ENCODE measurements around the gene SLBP.

SLBP gene

DNA sequence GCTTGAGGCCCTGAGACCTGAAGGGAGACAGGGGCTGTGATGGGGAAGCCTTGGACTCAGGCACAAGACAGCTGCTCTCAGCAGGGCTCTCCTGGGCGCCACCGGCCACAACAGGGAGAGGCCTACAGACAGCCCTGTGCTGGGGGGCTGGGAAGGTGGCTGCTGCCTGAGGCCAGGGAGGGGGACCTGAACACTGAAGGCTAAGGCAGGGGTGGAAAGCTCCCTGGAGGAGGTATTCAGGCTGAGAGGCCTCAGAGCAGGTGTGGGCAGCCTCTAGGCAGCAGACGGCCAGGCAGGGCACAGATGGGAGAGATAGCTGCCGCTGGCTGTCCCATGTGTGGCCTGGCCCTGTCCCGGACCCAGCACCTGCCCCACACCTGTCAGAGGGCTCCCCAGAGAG is 42.2 kb upstream of the SLBP start:
- no peak for DNase-seq (ENCODE audit: extremely low spot score)
- POLR2A ChIA-PET = no interaction called here
- TF ChIP-seq BHLHE40 (IDR thresholded peaks at IDR 0.05; ENCODE audit: borderline replicate concordance) (no peak), FOXM1 (IDR thresholded peaks at IDR 0.05; ENCODE audit: borderline replicate concordance) (no peak), TARDBP (IDR thresholded peaks at IDR 0.05) (no peak), FOXK2 (IDR thresholded peaks at IDR 0.05) (no peak), ARNT (IDR thresholded peaks at IDR 0.05) (no peak), ELF4 (IDR thresholded peaks at IDR 0.05) (no peak), ZNF384 (IDR thresholded peaks at IDR 0.05) (no peak), FOXA1 (IDR thresholded peaks at IDR 0.05) (no peak)
- CTCF ChIA-PET = no interaction called here

DNA sequence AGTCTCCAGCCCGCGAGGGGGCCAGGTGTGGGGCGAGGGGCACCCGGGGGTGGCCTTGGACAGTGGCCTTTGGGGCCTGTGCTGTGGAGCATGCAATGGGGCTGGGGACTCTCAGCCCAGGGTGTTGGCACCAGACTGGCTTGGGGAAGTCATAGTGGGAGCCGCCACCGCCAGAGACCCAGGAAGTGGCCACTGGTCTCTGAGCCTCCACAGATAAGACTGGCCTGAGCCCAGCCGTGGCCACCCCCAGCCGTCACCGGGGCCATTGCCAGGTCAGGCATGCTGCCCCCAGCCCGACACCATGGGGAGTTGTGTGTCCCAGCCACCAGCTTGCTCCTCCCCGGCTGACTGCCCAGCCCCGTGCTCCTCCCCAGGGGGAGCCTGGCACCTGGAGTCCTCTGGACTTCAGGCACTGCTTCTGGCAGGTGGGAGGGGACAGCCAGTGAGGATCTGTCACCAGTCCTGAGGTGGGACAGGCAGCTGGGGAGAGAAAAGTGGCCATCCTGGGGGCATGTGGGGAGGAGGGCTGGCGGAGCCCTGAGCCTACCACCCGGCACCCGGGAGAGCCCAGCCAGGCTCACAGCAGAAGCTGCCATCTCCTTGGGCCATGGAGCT is 41.7 kb upstream of the SLBP start:
- no peak for DNase-seq (ENCODE audit: extremely low spot score)
- CTCF ChIA-PET = no interaction called here
- POLR2A ChIA-PET = no interaction called here

DNA sequence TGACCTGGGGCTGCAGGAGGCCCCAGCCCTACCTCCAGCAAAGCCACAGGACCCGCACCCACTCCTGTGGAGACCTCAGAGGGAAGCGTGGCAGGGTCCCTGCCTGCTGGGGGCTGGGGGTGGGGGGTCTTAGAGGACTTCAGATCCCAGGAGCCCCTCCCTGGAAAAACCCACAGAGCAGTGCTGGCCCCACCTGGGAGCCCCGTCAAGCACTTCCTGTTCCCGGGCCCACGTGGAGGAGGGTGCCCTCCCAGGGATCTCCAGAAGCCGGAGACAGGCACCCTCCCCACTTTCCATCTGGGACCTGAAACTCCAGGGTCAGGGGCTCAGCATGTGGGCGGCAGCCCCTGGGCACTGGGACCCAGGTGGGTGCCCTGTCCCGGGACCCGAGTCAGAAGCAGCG is 41.2 kb upstream of the SLBP start:
- TF ChIP-seq HDGF (IDR thresholded peaks at IDR 0.05; ENCODE audit: borderline replicate concordance) (no peak), TARDBP (IDR thresholded peaks at IDR 0.05) (no peak), CTBP1 (IDR thresholded peaks at IDR 0.05; ENCODE audit: borderline replicate concordance) (no peak), LEF1 (IDR thresholded peaks at IDR 0.05; ENCODE audit: borderline replicate concordance) (no peak)
- DNase-seq (ENCODE audit: extremely low spot score) = no peak
- ChIA-PET POLR2A (no interaction called here), CTCF (no interaction called here)

More for the DNA sequence above, 41.7 kb upstream of the SLBP start:
- TF ChIP-seq HDGF (IDR thresholded peaks at IDR 0.05; ENCODE audit: borderline replicate concordance) (no peak), ARNT (IDR thresholded peaks at IDR 0.05) (no peak), SUZ12 (IDR thresholded peaks at IDR 0.05) (no peak), NFRKB (IDR thresholded peaks at IDR 0.05) (no peak), LEF1 (IDR thresholded peaks at IDR 0.05; ENCODE audit: borderline replicate concordance) (no peak), ELF4 (IDR thresholded peaks at IDR 0.05) (no peak), ZNF384 (IDR thresholded peaks at IDR 0.05) (no peak), CTBP1 (IDR thresholded peaks at IDR 0.05; ENCODE audit: borderline replicate concordance) (no peak), SP1 (IDR thresholded peaks at IDR 0.05) (no peak), FOXK2 (IDR thresholded peaks at IDR 0.05) (no peak)

DNA sequence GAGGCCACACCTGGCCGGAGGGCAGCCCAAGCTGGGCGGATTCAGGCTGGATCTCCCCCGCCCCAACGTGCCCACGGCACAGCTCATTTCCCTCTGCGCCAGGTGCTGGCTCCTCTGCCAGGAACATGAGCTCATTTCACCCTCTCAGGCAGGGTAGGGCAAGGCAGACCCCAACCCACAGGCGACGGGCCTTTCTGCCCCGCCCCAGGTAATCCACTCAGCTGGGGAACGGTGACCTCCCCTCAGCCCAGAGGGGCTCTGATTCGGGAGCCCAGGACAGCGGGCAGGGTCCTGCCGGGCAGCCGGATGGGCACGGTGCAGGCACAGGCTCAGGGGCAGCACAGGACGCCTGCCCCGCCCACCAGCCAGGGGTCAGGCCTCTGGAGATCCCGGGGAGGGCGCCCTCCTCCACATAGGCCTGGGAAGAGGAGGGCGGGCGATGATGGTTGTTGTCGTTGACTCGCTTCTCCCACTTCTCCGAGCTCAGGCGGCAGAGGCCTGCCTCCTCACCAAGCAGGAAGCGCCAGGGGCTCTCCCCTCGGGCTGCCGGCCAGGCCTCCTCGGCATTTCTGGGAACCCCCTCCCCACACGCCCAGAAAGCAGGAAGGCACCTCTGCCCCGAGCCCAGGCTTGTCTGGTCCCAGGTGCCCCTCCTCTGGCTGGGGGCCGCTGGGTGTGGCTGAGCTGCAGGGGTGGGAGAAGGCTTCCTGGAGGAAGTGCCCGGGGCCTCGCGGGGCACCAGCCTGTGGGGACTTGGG is 40.3 kb upstream of the SLBP start:
- CTCF ChIA-PET = no interaction called here
- TF ChIP-seq ELF4 (IDR thresholded peaks at IDR 0.05) (no peak), L3MBTL2 (conservative IDR thresholded peaks at IDR 0.05) (no peak), NFRKB (IDR thresholded peaks at IDR 0.05) (no peak), BHLHE40 (IDR thresholded peaks at IDR 0.05; ENCODE audit: borderline replicate concordance) (no peak), FOXA1 (IDR thresholded peaks at IDR 0.05) (no peak), SP1 (IDR thresholded peaks at IDR 0.05) (no peak), HDGF (IDR thresholded peaks at IDR 0.05; ENCODE audit: borderline replicate concordance) (no peak), CTBP1 (IDR thresholded peaks at IDR 0.05; ENCODE audit: borderline replicate concordance) (no peak), FOXK2 (IDR thresholded peaks at IDR 0.05) (no peak), LEF1 (IDR thresholded peaks at IDR 0.05; ENCODE audit: borderline replicate concordance) (no peak), FOXM1 (IDR thresholded peaks at IDR 0.05; ENCODE audit: borderline replicate concordance) (no peak)
- TF ChIP-seq, protein P1, sequence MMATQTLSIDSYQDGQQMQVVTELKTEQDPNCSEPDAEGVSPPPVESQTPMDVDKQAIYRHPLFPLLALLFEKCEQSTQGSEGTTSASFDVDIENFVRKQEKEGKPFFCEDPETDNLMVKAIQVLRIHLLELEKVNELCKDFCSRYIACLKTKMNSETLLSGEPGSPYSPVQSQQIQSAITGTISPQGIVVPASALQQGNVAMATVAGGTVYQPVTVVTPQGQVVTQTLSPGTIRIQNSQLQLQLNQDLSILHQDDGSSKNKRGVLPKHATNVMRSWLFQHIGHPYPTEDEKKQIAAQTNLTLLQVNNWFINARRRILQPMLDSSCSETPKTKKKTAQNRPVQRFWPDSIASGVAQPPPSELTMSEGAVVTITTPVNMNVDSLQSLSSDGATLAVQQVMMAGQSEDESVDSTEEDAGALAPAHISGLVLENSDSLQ (IDR thresholded peaks at IDR 0.05) = no peak
- POLR2A ChIA-PET = interaction anchor here (0.6 to 1.4 kb wide), 2 partner anchors 14 to 31 kb away, joined by 3 to 4 read pairs; partner anchors contain the start of genes TACC3 and TMEM129
- no peak for DNase-seq (ENCODE audit: extremely low spot score)

DNA sequence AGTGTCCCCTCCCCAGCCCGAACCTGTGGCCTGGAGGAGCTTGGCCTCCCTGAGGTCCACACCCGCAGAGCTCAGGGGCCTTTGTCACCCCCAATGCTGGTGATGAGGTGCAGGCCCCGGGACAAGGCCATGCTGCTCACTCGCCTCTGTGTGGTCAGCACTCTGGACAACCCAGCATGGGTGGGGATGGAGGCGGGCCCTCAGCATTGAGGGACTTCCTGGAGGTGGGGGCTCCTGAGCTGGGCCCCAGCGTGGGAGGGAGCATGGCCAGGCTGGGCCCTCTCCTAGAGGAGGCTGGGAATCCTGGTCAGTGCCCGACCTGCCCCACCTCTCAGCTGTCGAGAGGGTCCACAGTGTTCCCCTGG is 39.8 kb upstream of the SLBP start:
- no peak for DNase-seq (ENCODE audit: extremely low spot score)
- POLR2A ChIA-PET = interaction anchor here (1.4 kb wide), 1 partner anchor 31 kb away, joined by 4 read pairs; the partner anchor contains the start of genes TACC3 and TMEM129
- CTCF ChIA-PET = interaction anchor here (1.4 kb wide), 1 partner anchor 57 kb away, joined by 3 read pairs; no protein-coding TSS in a partner anchor
- TF ChIP-seq LEF1 (IDR thresholded peaks at IDR 0.05; ENCODE audit: borderline replicate concordance) = no peak
- no peak for TF ChIP-seq FOXK2 (IDR thresholded peaks at IDR 0.05)
- TF ChIP-seq TARDBP (IDR thresholded peaks at IDR 0.05) = no peak
- no peak for TF ChIP-seq SUZ12 (IDR thresholded peaks at IDR 0.05)
- TF ChIP-seq L3MBTL2 (conservative IDR thresholded peaks at IDR 0.05) = no peak
- no peak for TF ChIP-seq FOXM1 (IDR thresholded peaks at IDR 0.05; ENCODE audit: borderline replicate concordance)

DNA sequence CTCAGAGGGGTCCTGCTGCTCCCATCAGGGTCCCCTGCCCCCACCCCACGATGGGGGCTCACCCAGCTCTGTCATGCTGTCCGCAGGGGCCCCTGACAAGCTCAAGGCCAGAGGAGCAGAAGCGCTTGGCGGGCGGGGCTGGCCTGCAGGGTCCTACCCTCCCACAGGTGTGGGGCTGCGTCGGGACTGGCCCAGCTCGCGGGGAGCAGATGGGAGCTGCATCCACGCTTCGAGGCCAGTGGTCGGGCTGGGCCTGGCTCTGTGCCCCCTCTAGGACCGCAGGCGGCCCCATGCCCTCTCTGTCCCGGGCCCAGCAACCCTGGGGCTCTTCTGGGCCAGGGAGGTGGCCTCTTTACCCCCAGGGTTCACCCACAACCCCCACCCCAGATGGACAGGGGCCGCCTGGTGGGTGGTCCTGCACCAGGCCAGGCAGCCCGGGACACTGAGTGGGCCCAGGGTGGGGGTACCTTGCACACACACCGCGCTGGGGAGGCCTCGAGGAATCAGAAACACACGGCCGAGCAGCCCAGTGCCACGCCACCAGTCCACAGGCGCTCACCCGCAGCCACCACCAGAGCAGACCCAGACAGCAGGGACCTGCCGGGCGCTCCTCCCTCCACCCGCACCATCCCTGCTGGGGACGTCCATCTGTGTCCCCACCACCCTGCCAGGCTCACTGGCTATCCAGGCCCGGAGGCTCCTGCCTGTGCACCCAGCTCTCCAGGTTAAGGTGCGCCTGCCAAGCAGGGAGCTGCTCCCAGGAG is 39.2 kb upstream of the SLBP start:
- POLR2A ChIA-PET = interaction anchor here (1.4 kb wide), 1 partner anchor 30 kb away, joined by 4 read pairs; the partner anchor contains the start of genes TACC3 and TMEM129
- CTCF ChIA-PET = interaction anchor here (1.4 kb wide), 1 partner anchor 57 kb away, joined by 3 read pairs; no protein-coding TSS in a partner anchor
- no peak for TF ChIP-seq L3MBTL2 (conservative IDR thresholded peaks at IDR 0.05)
- no peak for TF ChIP-seq ZNF384 (IDR thresholded peaks at IDR 0.05)
- no peak for TF ChIP-seq ELF4 (IDR thresholded peaks at IDR 0.05)
- TF ChIP-seq BHLHE40 (IDR thresholded peaks at IDR 0.05; ENCODE audit: borderline replicate concordance) = no peak
- no peak for TF ChIP-seq FOXM1 (IDR thresholded peaks at IDR 0.05; ENCODE audit: borderline replicate concordance)
- no peak for TF ChIP-seq FOXA1 (IDR thresholded peaks at IDR 0.05)
- TF ChIP-seq HDGF (IDR thresholded peaks at IDR 0.05; ENCODE audit: borderline replicate concordance) = no peak
- no peak for TF ChIP-seq SP1 (IDR thresholded peaks at IDR 0.05)
- no peak for TF ChIP-seq SUZ12 (IDR thresholded peaks at IDR 0.05)
- no peak for TF ChIP-seq LEF1 (IDR thresholded peaks at IDR 0.05; ENCODE audit: borderline replicate concordance)
- no peak for TF ChIP-seq ARNT (IDR thresholded peaks at IDR 0.05)
- TF ChIP-seq, protein P1 (IDR thresholded peaks at IDR 0.05) = no peak
- TF ChIP-seq CTBP1 (IDR thresholded peaks at IDR 0.05; ENCODE audit: borderline replicate concordance) = no peak
- TF ChIP-seq NFRKB (IDR thresholded peaks at IDR 0.05) = no peak
- DNase-seq (ENCODE audit: extremely low spot score) = no peak
